Measurements from ENCODE around the gene METTL26.

DNA sequence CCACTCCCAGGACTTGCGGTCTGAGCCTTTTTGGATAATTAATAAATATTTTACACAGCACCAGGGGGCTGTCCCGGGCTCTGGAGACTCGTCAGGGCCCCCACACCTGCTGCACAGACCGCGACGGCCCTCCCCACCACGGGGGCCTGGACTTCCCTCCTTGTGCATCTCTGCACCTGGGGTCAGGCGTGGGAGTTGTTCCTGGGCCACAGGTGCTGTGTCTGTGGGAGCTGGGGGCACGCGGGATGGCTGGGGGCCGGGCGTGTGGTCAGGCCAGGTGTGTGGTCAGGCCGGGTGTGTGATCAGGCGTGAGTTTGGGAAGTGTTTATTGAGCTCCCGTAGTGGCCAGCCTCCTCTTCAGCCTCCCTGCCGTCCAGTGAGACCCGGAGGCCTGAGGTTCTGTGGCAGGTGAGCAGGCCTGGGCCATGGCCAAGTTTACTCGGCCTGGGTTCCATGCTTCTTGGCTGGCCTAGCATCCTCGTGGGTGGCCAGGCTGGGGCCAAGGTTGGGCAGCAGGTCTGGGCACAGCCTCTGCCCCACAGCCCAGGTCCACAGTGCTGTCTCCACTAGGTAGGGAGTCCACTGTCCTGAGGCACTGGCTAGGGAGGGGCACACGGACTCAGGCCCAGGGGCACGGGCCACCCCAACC, 42.2 kb upstream of the METTL26 start:
- TF ChIP-seq, protein P1, sequence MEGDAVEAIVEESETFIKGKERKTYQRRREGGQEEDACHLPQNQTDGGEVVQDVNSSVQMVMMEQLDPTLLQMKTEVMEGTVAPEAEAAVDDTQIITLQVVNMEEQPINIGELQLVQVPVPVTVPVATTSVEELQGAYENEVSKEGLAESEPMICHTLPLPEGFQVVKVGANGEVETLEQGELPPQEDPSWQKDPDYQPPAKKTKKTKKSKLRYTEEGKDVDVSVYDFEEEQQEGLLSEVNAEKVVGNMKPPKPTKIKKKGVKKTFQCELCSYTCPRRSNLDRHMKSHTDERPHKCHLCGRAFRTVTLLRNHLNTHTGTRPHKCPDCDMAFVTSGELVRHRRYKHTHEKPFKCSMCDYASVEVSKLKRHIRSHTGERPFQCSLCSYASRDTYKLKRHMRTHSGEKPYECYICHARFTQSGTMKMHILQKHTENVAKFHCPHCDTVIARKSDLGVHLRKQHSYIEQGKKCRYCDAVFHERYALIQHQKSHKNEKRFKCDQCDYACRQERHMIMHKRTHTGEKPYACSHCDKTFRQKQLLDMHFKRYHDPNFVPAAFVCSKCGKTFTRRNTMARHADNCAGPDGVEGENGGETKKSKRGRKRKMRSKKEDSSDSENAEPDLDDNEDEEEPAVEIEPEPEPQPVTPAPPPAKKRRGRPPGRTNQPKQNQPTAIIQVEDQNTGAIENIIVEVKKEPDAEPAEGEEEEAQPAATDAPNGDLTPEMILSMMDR (IDR thresholded peaks at IDR 0.05; ENCODE audit: low read depth, low read length) = no peak
- no peak for TF ChIP-seq EZH2phosphoT487 (IDR thresholded peaks at IDR 0.05; ENCODE audit: low read depth)
